HG03103 (cell line): ENCODE measurements around the gene SLC4A4.

ENCODE experiments used
- ATAC-seq: cut with Tn5 transposase; IDR thresholded peaks from one replicate; pipeline ENCODE4 v1.9.1; 2021; ENCODE audit warnings: low read depth; ENCODE audit not compliant: unreplicated experiment

Gene SLC4A4

DNA sequence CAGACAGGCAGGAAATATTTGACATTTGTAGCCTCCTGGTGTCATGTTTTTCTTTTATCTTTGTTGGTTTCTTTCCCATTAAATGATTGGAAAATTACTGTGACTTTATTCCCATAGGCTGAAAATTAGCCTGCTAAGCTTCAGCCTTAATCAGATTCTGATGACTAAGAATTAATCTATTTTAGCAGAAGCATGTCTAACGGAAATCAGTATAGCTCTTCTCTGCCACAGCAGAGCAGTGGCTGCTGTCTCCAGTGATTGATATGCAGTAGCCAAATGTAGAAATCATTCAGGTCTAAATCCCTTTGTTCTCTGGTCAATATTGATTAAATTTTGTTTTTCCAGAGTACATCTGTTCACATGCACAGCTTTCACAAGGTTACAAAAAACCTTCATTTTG is 245.8 kb downstream of the SLC4A4 start:
- no peak for ATAC-seq

DNA sequence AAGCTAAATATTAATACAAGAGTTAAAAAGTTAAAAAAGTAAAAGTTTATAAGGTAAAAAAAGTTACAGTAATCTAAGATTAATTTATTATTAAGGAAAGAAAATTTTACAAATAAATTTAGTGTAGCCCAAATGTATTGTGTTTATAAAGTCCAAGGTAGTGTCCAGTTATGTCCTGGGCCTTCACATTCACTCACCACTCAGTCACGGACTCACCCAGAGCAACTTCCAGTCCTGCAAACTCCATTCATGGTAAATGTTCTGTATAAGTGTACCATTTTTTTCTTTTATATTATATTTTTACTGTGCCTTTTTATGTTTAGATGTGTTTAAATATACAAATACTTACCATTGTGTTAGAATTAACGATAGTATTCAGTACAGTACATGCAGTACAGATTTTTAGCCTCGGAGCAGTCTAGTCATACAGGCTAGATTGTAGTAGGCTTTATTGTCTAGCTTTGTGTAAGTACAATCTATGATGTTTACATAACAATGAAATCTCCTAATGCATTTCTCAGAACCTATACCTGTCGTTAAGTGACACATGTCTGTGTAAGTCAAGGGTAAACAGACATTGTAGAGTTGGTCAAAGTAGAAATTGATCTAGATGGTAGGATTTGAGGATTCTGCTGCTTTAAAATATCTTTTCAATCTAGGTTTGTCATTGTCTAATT is 247.4 kb downstream of the SLC4A4 start:
- ATAC-seq, result no peak

- no peak for ATAC-seq
Observed at GRCh38 chr4:71587995-71588394, 249.2 kb downstream of the SLC4A4 start.

DNA sequence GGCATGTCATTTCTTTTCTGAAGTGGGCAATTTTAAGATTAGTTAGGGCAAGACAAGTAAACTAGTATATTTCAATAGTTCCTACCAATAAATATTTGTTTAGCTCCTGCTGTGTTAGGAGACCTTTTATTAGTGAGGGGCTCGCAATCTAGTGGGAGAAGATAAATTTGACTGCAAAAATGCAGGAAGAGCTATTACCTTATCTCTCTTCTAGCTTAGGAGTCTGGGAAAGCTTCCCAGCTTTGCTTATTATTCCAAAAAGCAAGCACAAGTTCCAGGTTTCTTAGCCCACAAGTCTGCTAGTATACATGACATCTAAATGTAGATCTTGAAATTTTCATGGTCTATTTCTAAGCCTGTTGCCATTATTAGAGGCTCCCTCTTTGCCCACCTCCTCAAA is 254.0 kb downstream of the SLC4A4 start:
- no peak for ATAC-seq

DNA sequence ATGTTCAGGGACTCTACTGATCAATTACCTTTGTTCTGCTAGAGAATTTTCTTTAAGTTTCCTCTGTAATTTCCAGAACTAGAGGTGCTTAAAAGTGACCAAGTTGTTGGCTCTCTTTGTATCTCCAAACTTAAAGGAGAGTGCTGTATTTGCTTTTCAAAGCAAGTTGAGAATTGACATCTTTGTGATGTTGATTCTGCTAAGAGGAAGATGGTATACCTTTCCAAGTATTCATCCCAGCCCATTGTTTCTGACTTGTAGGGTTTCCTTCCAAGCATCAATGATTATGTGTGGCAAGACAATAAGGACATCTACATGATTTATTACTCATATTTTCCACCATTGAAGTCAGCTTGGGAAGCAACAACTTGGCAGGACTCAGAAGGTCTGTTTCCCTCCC is 254.5 kb downstream of the SLC4A4 start:
- no peak for ATAC-seq

GRCh38 chr4:71595576-71596108 is 256.8 kb downstream of the SLC4A4 start:
- ATAC-seq, result no peak

DNA sequence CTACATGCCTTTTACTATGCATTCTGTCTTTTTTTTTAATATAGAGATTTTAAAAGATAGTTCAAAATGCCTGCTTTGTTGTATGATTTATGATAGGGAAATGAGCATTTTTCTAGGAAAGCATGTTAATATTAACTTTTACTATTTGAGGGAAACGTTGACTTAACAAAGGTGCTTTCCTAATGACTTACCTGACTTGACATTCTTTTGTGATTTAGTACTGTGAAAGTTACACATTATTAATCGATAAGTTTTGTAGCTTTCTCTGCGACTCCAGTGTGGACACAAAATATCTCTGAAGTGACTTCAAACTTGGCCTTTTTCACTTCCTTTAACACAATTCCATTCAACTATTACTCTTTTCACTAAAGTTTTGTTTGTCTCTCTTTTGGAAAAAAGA is 260.8 kb downstream of the SLC4A4 start:
- ATAC-seq, result no peak

DNA sequence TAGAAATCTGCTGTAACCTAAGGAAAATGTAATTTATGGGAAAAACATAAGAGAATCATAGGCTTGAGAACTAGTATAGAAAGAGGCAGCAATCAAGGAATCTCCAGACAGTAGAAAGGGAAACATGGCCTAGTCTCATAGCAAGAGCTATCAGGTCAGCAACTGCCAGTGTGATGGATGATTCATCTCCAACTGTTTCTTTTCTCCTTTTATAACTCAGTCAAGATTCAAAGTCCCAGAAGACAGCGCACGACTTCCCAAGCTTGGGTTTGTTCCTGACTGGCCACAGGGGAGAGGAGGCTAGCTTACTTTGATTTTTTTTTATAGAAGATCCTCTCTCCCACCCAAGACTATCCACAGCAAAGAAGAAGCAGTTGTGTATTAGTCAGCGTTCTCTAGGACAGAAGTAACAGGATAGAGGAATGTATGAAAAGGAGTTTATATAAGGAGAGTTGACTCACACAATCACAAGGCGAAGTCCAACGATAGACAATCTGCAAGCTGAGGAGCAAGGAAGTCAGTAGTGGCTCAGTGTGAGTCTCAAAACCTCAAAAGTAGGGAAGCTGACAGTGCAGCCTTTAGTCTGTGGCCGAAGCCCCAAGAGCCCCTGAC is 263.6 kb downstream of the SLC4A4 start:
- ATAC-seq, result no peak

GRCh38 chr4:71604785-71605184 is 266.0 kb downstream of the SLC4A4 start:
- peak; percentile 99 for ATAC-seq

- no peak for ATAC-seq
Observed at GRCh38 chr4:71607109-71607508, 268.3 kb downstream of the SLC4A4 start.

DNA sequence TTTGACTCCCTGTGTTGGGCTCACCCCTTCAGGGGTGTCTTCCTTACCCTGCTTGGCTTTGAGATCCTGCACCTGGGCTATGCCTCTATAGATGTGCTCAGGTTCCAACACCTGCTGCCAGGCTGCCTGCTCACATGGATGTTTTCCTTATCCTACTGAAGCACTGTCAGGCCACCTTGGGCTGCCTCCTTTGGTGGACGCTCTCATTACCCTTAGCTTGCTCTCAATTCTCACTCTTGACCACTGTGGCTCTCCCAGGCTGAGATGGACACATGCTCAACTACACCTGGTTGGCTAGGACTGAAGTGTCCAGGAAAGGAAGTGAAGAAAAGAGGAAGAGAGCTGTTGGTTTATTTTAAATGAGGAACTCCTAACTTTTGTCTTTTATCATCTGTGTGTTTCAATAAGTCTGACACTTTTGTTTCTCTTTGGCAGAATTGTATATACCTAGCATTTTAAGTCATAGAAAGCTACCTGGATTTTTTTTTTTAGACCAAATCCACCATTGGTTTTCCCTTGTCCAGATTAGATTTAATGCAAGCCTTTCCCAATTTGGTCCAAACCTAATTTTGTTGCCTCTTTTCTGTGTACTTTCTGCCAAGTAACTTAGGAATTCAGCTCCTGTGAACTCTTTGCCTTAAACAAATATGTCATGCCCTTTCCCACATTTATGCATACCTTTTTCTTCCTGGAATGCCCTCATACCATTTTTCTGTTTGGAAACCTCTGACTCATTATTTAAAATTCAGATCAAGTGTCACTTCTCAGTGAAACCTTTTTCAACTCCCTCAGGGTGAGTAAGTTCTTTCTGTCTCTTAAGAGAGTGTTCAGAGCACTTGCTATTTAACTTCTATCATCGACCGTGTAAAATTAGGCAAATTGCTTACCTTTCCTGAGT is 269.2 kb downstream of the SLC4A4 start:
- no peak for ATAC-seq

- ATAC-seq, result no peak
Observed at GRCh38 chr4:71608678-71609071, 269.9 kb downstream of the SLC4A4 start.

DNA sequence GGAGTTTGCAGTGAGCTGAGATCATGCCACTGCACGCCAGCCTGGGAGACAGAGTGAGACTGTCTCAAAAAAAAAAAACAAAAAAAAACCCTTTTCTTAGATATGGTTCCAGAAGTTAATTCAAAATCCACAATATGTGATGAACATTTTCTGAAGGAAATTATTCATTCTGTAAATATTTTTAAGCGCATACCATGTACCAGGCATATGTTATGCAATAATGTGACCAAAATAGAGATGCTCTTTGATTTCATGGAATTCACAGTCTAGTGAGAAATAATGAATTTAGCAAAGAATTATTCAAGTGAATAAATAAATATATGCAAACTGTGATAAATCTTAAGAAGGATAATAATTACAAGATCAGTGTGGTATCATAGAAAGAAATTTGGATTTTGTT is 270.3 kb downstream of the SLC4A4 start:
- no peak for ATAC-seq

GRCh38 chr4:71609651-71610050 is 270.8 kb downstream of the SLC4A4 start:
- no peak for ATAC-seq

GRCh38 chr4:71614621-71615020 is 275.8 kb downstream of the SLC4A4 start:
- no peak for ATAC-seq

- no peak for ATAC-seq
Observed at GRCh38 chr4:71616168-71616811, 277.5 kb downstream of the SLC4A4 start.
